Adrenal gland (tissue), 5 donors: ENCODE data around the gene RPP25.

Experiments
- CTCF ChIP-seq, 6 experiments: fragments of 450-650 bp in 4 of 6; fragments of 200-600 bp in 2 of 6; sonication (generic) in 1 of 6; IDR thresholded peaks; 1 replicate in 5 of 6; 2 replicates in 1 of 6; pipeline versions ENCODE4 v1.5.1 to v1.8.0; 2016 to 2021; ENCODE audit warnings: antibody characterized with exemption in 6 of 6, mild to moderate bottlenecking in 2 of 6, moderate library complexity in 1 of 6
- POLR2A ChIP-seq, 2 donors: fragments of 450-650 bp; IDR thresholded peaks; one replicate each; pipeline ENCODE4 v1.6.1; 2017; ENCODE audit warnings: antibody characterized with exemption in 2 of 2, mild to moderate bottlenecking in 2 of 2, moderate library complexity in 1 of 2
- donor health status: DM: no; HTN: no; CAD: no.

- TF ChIP-seq CTCF (IDR thresholded peaks at IDR 0.05) (peak in 5 of 6 experiments; percentile 7 to 47 (median 28)), POLR2A (IDR thresholded peaks at IDR 0.05) (no peak)
Observed at GRCh38 chr15:74958320-74958907, 1.8 kb upstream of the RPP25 start.
